RWPE2 (cell line): ENCODE measurements around the gene CDHR2.

Experiments used
- ATAC-seq: fragments of 200-7000 bp; cut with Tn5 transposase; 3 replicates; pipeline ENCODE4 v1.9.1; 2021; ENCODE audit warnings: low read depth
- DNase-seq: peaks from one replicate; pipeline ENCODE4 v3.0.0-alpha.2; 2020; ENCODE audit warnings: low spot score
- H3K27ac ChIP-seq: fragments of 450-650 bp; 2 replicates; pipeline ENCODE4 v1.5.1; 2017; ENCODE audit warnings: mild to moderate bottlenecking; ENCODE audit not compliant: poor library complexity, severe bottlenecking
- H3K27me3 ChIP-seq: fragments of 250-450 bp; sonication (Bioruptor Pico); 2 replicates; pipeline ENCODE4 v1.5.1; 2021; ENCODE audit warnings: mild to moderate bottlenecking, moderate library complexity; ENCODE audit not compliant: insufficient read depth, poor library complexity, severe bottlenecking
- H3K36me3 ChIP-seq: fragments of 250-450 bp; sonication (Bioruptor Pico); 2 replicates; pipeline ENCODE4 v1.5.1; 2020; ENCODE audit warnings: low read depth, mild to moderate bottlenecking, moderate library complexity
- H3K4me1 ChIP-seq: fragments of 250-450 bp; sonication (Bioruptor Pico); 2 replicates; pipeline ENCODE4 v1.5.1; 2021; ENCODE audit warnings: mild to moderate bottlenecking, moderate library complexity; ENCODE audit not compliant: insufficient read depth, poor library complexity, severe bottlenecking
- H3K4me3 ChIP-seq: fragments of 250-450 bp; sonication (Bioruptor Pico); 2 replicates; pipeline ENCODE4 v1.5.1; 2021; ENCODE audit warnings: mild to moderate bottlenecking, moderate library complexity; ENCODE audit not compliant: severe bottlenecking
- H3K9me3 ChIP-seq: fragments of 250-450 bp; sonication (Bioruptor Pico); 2 replicates; pipeline ENCODE4 v1.5.1; 2021; ENCODE audit warnings: mild to moderate bottlenecking, moderate library complexity; ENCODE audit not compliant: severe bottlenecking
- CTCF ChIP-seq: fragments of 450-650 bp; IDR thresholded peaks from one replicate; pipeline ENCODE4 v1.5.1; 2017; ENCODE audit warnings: mild to moderate bottlenecking, moderate library complexity; ENCODE audit not compliant: poor library complexity, severe bottlenecking

The CDHR2 gene

GRCh38 chr5:176631383-176632200, 82.5 kb downstream of the CDHR2 start:
- H3K27ac ChIP-seq, result no peak overlapping the region

GRCh38 chr5:176632745-176633144, 83.6 kb downstream of the CDHR2 start:
- TF ChIP-seq CTCF, result no peak
- peaks cover 43% of the 10 kb centered on the region for H3K27me3 ChIP-seq
- ATAC-seq (no peak), DNase-seq (no peak)
- H3K9me3 ChIP-seq, result no peaks in the 10 kb centered on the region
- no peak overlapping the region for H3K4me3 ChIP-seq
- no peak overlapping the region for H3K27ac ChIP-seq
- H3K4me1 ChIP-seq, result no peaks in the 10 kb centered on the region
- no peaks in the 10 kb centered on the region for H3K36me3 ChIP-seq

More at GRCh38 chr5:176631383-176632200, 82.5 kb downstream of the CDHR2 start:
- H3K27me3 ChIP-seq, result peaks cover 43% of the 10 kb centered on the region
- no peaks in the 10 kb centered on the region for H3K9me3 ChIP-seq
- DNase-seq, result no peak
- no peaks in the 10 kb centered on the region for H3K36me3 ChIP-seq
- no peak overlapping the region for H3K4me3 ChIP-seq
- TF ChIP-seq CTCF, result no peak
- no peak for ATAC-seq
- peaks cover 5% of the 10 kb centered on the region for H3K4me1 ChIP-seq

- ATAC-seq (no peak), DNase-seq (no peak)
- Histone ChIP-seq H3K9me3 (no peaks in the 10 kb centered on the region), H3K27me3 (peaks cover 43% of the 10 kb centered on the region), H3K36me3 (no peaks in the 10 kb centered on the region), H3K4me1 (no peaks in the 10 kb centered on the region), H3K27ac (no peak overlapping the region), H3K4me3 (no peak overlapping the region)
- no peak for TF ChIP-seq CTCF
These were observed 84.5 kb downstream of the CDHR2 start for GRCh38 chr5:176633598-176633997.

- H3K9me3 ChIP-seq, result no peaks in the 10 kb centered on the region
- ATAC-seq (no peak), DNase-seq (no peak)
- no peak overlapping the region for H3K27ac ChIP-seq
- peaks cover 24% of the 10 kb centered on the region for H3K27me3 ChIP-seq
- H3K4me3 ChIP-seq, result no peak overlapping the region
- H3K36me3 ChIP-seq, result no peaks in the 10 kb centered on the region
- TF ChIP-seq CTCF, result no peak
- no peaks in the 10 kb centered on the region for H3K4me1 ChIP-seq
These were observed 87.3 kb downstream of the CDHR2 start for GRCh38 chr5:176636426-176636825.

GRCh38 chr5:176637556-176637955, 88.4 kb downstream of the CDHR2 start:
- no peak for TF ChIP-seq CTCF
- H3K27me3 ChIP-seq, result peaks cover 13% of the 10 kb centered on the region
- no peaks in the 10 kb centered on the region for H3K4me1 ChIP-seq
- DNase-seq (no peak), ATAC-seq (no peak)
- H3K36me3 ChIP-seq, result no peaks in the 10 kb centered on the region
- no peak overlapping the region for H3K4me3 ChIP-seq
- no peak overlapping the region for H3K27ac ChIP-seq
- H3K9me3 ChIP-seq, result no peaks in the 10 kb centered on the region
